ENCODE data around the gene STEEP1.

Gene STEEP1

GRCh38 chrX:119521246-119521645, 44.0 kb downstream of the STEEP1 start:
- H3K4me2 ChIP-seq (ENCODE audit: low read depth, low read length, poor library complexity, severe bottlenecking), result no peak overlapping the region
- no peaks in the 10 kb centered on the region for H3F3A ChIP-seq (ENCODE audit: low read depth)
- no peak overlapping the region for H2AFZ ChIP-seq (ENCODE audit: low read length)
- no peaks in the 10 kb centered on the region for H3K36me3 ChIP-seq (ENCODE audit: insufficient read depth, low read length)
- no peaks in the 10 kb centered on the region for H3K27me3 ChIP-seq (ENCODE audit: insufficient read depth, low read length, poor library complexity, severe bottlenecking)
- no peaks in the 10 kb centered on the region for H3K4me1 ChIP-seq (ENCODE audit: insufficient read depth, low read length, poor library complexity, severe bottlenecking)
- no peaks in the 10 kb centered on the region for H3K79me2 ChIP-seq (ENCODE audit: insufficient read depth, low read length)
- no peak overlapping the region for H3K4me3 ChIP-seq (ENCODE audit: low read length, poor library complexity, severe bottlenecking)
- H3K9me2 ChIP-seq (replicated peaks; ENCODE audit: low read depth, low read length), result no peaks in the 10 kb centered on the region
- H4K20me1 ChIP-seq (ENCODE audit: insufficient read depth, low read length, poor library complexity, severe bottlenecking), result no peaks in the 10 kb centered on the region
- no peaks in the 10 kb centered on the region for H3K9me3 ChIP-seq (ENCODE audit: insufficient read depth, low read depth, low read length)
- H3K9ac ChIP-seq (ENCODE audit: low read depth, low read length, poor library complexity, severe bottlenecking), result no peak overlapping the region
- no peak for TF ChIP-seq EZH2phosphoT487 (IDR thresholded peaks at IDR 0.05; ENCODE audit: borderline replicate concordance)
- TF ChIP-seq CTCF (conservative IDR thresholded peaks at IDR 0.05; ENCODE audit: low read length), result no peak

- no peak overlapping the region for H3K4me2 ChIP-seq (ENCODE audit: low read depth, low read length, poor library complexity, severe bottlenecking)
- no peaks in the 10 kb centered on the region for H3K9me2 ChIP-seq (replicated peaks; ENCODE audit: low read depth, low read length)
- no peaks in the 10 kb centered on the region for H3K36me3 ChIP-seq (ENCODE audit: insufficient read depth, low read length)
- no peak overlapping the region for H3K9ac ChIP-seq (ENCODE audit: low read depth, low read length, poor library complexity, severe bottlenecking)
- H3F3A ChIP-seq (ENCODE audit: low read depth), result no peaks in the 10 kb centered on the region
- no peaks in the 10 kb centered on the region for H4K20me1 ChIP-seq (ENCODE audit: insufficient read depth, low read length, poor library complexity, severe bottlenecking)
- H3K9me3 ChIP-seq (ENCODE audit: insufficient read depth, low read depth, low read length), result no peaks in the 10 kb centered on the region
- no peak overlapping the region for H2AFZ ChIP-seq (ENCODE audit: low read length)
- no peaks in the 10 kb centered on the region for H3K27me3 ChIP-seq (ENCODE audit: insufficient read depth, low read length, poor library complexity, severe bottlenecking)
- no peaks in the 10 kb centered on the region for H3K4me1 ChIP-seq (ENCODE audit: insufficient read depth, low read length, poor library complexity, severe bottlenecking)
- no peaks in the 10 kb centered on the region for H3K79me2 ChIP-seq (ENCODE audit: insufficient read depth, low read length)
- TF ChIP-seq CTCF (conservative IDR thresholded peaks at IDR 0.05; ENCODE audit: low read length) (no peak), EZH2phosphoT487 (IDR thresholded peaks at IDR 0.05; ENCODE audit: borderline replicate concordance) (no peak)
- H3K4me3 ChIP-seq (ENCODE audit: low read length, poor library complexity, severe bottlenecking), result no peak overlapping the region
Measured at GRCh38 chrX:119518371-119518770, 46.8 kb downstream of the STEEP1 start.

- no peaks in the 10 kb centered on the region for H3K9me3 ChIP-seq (ENCODE audit: insufficient read depth, low read depth, low read length)
- no peak overlapping the region for H3K4me2 ChIP-seq (ENCODE audit: low read depth, low read length, poor library complexity, severe bottlenecking)
- TF ChIP-seq EZH2phosphoT487 (IDR thresholded peaks at IDR 0.05; ENCODE audit: borderline replicate concordance), result no peak
- peak; percentile 86 for TF ChIP-seq CTCF (conservative IDR thresholded peaks at IDR 0.05; ENCODE audit: low read length)
- no peaks in the 10 kb centered on the region for H3F3A ChIP-seq (ENCODE audit: low read depth)
- no peak overlapping the region for H3K9ac ChIP-seq (ENCODE audit: low read depth, low read length, poor library complexity, severe bottlenecking)
- H3K4me3 ChIP-seq (ENCODE audit: low read length, poor library complexity, severe bottlenecking), result no peak overlapping the region
- no peaks in the 10 kb centered on the region for H3K9me2 ChIP-seq (replicated peaks; ENCODE audit: low read depth, low read length)
- no peaks in the 10 kb centered on the region for H3K27me3 ChIP-seq (ENCODE audit: insufficient read depth, low read length, poor library complexity, severe bottlenecking)
- no peaks in the 10 kb centered on the region for H3K36me3 ChIP-seq (ENCODE audit: insufficient read depth, low read length)
- H4K20me1 ChIP-seq (ENCODE audit: insufficient read depth, low read length, poor library complexity, severe bottlenecking), result no peaks in the 10 kb centered on the region
- H3K4me1 ChIP-seq (ENCODE audit: insufficient read depth, low read length, poor library complexity, severe bottlenecking), result no peaks in the 10 kb centered on the region
- peak overlapping the region; percentile 77; the same call in 1 of the 2 replicates for H2AFZ ChIP-seq (ENCODE audit: low read length)
- no peaks in the 10 kb centered on the region for H3K79me2 ChIP-seq (ENCODE audit: insufficient read depth, low read length)
Measured at GRCh38 chrX:119516157-119516702, 49.0 kb downstream of the STEEP1 start.
